ENCODE results near the gene CCDC17.

Gene CCDC17

GRCh38 chr1:45623972-45624371 is at the start of gene CCDC17:
CCDC17 (minus strand) TSS chr1:45624054; CDS start chr1:45623909, 145 bp downstream.
- DNase-seq (ENCODE audit: low read depth), result no peak

GRCh38 chr1:45669859-45670655 is 46.2 kb upstream of the CCDC17 start:
- peak; percentile 78 for DNase-seq (ENCODE audit: low read depth)

DNA sequence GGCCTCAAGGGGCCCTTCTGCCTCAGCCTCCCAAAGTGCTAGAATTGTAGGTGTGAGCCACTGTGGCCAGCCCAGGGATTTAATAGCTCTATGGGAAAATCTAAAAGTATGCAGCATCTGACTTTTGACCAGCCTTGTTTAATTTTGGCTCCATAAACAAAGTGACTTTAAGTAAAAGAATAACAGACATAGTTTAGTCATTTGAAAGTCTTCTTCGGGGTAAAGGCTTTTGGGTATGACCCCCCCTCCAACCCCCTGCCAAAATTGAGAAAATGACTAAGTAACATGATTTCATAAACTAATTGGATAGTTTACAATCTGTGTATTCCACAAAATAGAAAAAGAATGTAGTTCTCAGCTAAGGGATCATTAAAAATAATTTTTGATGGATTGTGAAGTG is 45.5 kb upstream of the CCDC17 start:
- DNase-seq (ENCODE audit: low read depth), result peak; percentile 84

- DNase-seq (ENCODE audit: low read depth), result no peak
Observed at GRCh38 chr1:45668526-45668925, 44.7 kb upstream of the CCDC17 start.

DNA sequence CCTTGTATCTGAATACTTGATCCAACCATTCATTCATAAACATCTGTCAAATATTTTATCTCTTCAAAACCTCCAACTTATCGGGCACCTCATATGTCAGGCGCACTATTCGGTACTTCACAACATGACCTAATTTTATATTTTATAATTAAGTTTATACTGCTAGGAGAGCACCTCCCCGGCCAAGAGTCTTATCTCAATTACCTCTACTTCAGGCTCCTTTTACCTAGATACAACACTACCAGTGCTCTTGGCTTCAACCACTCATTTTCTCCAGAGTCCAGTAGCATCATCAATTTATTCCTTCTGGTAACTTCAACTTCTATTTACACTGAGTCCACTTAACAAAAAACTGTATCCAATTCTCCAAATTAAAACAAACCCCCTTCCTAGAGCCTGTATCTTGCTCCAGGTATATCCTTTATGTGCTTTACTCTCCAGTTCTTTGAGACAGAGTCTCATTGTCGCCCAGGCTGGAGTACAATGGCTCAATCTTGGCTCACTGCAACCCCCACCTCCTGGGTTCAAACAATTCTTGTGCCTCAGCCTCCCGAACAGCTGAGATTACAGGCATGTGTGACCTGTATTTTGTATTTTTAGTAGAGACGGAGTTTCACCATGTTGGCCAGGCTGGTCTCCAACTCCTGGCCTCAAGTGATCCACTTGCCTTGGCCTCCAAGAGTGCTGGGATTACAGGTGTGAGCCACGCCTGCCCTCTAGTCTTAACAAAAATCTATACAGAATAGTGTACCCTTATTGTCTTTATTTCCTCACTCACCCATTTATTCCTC is 43.7 kb upstream of the CCDC17 start:
- no peak for DNase-seq (ENCODE audit: low read depth)

DNA sequence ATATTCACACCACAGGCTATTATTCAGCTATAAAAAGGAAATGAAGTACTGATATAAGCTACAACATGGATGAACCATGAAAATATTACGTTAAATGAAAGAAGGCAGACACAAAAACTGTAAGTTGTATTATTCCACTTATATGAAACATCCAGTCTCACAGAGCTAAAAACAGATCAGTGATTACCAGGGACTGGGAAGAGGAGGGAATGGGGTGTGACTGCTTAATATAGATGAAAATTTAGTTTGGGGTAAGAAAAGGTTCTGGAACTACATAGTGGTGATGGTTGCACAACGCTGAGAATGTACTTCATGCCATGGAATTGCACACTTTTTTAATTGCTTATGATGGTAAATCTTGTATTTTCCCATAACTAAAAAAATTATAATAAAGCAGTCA is 43.0 kb upstream of the CCDC17 start:
- no peak for DNase-seq (ENCODE audit: low read depth)

- no peak for DNase-seq (ENCODE audit: low read depth)
Observed at GRCh38 chr1:45660336-45660735, 36.5 kb upstream of the CCDC17 start.

GRCh38 chr1:45659222-45659621 is 35.4 kb upstream of the CCDC17 start:
- no peak for DNase-seq (ENCODE audit: low read depth)

GRCh38 chr1:45658171-45658570 is 34.3 kb upstream of the CCDC17 start:
- DNase-seq (ENCODE audit: low read depth), result no peak

GRCh38 chr1:45656573-45657226 is 32.8 kb upstream of the CCDC17 start:
- DNase-seq (ENCODE audit: low read depth), result no peak

DNA sequence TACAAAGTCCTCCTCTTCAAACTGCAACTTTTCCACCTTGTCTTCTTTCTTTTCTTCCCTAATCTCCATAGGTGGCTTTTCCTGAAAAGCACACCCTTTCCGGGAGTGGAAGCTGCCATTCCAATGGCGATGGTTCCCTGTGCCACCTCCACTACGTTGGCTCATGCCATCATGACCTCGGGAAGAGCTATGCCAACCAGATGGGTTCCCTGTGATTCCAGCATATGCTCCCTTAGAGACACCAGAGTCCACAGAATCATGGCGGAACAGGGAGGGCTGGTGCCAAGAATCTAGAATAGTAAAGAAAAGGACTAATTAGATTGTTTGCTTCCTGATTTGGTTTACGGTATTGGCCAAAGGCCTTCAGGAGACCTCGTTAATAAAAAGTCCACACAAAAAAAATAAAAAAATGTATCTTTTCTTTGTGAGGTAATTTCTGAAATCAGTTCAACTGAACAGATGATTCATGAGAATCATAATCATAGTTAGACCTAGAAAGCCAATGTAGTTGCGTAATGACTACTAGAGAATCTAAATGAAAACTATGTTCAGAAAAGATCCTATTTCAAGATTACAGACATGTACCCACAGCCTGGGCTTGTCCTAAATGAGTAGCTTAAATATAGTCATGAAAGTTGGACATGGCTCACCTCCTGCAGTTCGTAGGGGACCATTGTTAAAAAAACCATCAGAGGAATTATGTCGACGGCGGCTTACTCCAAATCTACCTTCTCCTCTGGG is 30.9 kb upstream of the CCDC17 start:
- DNase-seq (ENCODE audit: low read depth), result peak; percentile 44

- DNase-seq (ENCODE audit: low read depth), result no peak
Observed at GRCh38 chr1:45647248-45648021, 23.6 kb upstream of the CCDC17 start.

- no peak for DNase-seq (ENCODE audit: low read depth)
Observed at GRCh38 chr1:45644661-45645060, 20.8 kb upstream of the CCDC17 start.

DNA sequence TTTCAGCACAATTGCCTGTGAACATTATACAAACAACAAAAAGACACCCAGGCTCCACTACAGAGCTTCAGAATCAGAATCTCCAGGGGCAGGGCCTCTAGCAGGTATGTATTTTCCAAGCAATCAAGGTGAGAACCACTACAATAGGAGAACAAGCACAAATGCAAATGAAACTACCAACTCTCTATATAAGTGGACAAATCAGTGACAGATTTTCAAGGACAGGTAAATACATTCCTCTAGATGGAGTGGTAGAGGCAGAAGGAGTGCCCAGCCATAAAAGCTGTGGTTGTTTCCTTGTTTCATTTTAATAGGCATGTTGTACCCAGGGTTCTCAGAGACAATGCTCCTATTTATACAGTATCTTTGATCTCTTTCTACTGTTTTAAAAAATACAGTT is 20.1 kb upstream of the CCDC17 start:
- no peak for DNase-seq (ENCODE audit: low read depth)

- no peak for DNase-seq (ENCODE audit: low read depth)
Observed at GRCh38 chr1:45643321-45643720, 19.5 kb upstream of the CCDC17 start.

- DNase-seq (ENCODE audit: low read depth), result peak; percentile 35
Observed at GRCh38 chr1:45640293-45640692, 16.4 kb upstream of the CCDC17 start.

GRCh38 chr1:45635211-45635610 is 11.4 kb upstream of the CCDC17 start:
- no peak for DNase-seq (ENCODE audit: low read depth)

- no peak for DNase-seq (ENCODE audit: low read depth)
Observed at GRCh38 chr1:45630429-45630828, 6.6 kb upstream of the CCDC17 start.

DNA sequence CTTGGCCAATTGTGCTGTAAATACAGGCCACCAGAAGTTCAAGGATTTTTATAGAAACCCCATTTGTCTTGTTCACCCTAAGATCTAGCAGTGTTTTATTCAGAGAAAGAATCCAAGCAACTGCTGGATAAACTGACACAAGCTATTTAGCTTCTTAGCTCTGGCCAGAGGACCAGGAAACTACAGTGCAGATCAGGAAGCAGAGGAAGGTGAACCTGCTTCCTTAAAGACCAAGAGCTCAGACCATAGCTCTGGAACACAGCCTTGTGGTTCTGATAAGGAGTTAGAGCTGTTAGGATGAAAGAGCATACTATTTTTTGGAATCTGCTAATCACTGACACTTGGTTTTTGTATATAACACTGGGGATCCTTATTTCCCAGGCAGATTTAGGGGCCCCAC is 5.2 kb upstream of the CCDC17 start:
- no peak for DNase-seq (ENCODE audit: low read depth)

DNA sequence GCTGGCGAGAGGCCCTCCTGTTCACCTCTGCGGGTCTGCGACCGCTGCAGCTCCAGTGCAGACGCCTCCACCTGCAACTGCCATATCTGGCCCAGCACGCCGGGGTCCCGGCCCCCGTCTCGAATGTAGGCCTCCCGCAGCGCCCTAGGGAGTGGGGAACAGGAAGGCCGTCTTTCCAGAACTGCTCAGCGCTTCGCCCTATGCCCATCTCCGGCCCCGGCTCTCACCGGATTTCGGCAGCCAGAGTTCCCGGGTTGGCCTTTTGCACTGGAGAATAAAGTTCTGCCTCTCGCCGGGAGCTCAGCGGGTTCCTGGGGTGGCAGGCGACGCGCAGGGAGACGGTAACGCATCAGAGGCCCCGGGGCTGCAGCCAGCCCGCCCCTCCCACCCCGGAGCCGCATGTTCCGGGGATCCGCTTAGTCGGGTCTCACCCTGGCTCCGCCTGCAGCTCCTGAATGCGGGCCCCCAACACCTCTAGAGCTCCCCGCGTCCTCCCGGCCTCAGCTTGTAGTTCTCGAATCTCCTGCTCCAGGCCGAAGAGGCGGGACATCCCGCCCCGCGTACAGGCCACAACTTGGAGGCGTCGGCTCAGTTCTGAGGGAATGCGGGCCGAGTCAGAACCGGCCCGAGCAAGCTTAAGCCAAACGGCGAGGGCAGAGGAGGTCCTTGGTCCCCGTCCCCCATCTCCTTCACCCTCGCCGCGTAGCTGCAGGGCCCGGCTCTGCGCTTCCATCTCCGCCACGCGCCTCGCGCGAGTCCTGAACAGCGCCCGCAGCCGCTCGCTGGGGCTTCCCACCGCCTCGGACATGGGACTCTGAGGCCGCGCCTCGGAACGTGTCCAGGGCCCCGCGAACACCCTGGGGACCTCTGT is 1.1 kb downstream of the CCDC17 start:
- DNase-seq (ENCODE audit: low read depth), result no peak

All from EH (cell line).